SU-DHL-6 (cell line): ENCODE results near the gene GOLGA6L7.

Experiments
- H2AFZ ChIP-seq: fragments of 200-600 bp; sonication (generic); 2 replicates; pipeline ENCODE4 v1.6.1; 2014; ENCODE audit warnings: low read depth, mild to moderate bottlenecking, moderate library complexity, mixed read lengths, antibody characterized with exemption, low read length; ENCODE audit not compliant: severe bottlenecking
- H3F3A ChIP-seq: fragments of 200-600 bp; shearing (Covaris generic); 2 replicates; pipeline ENCODE4 v1.6.0; 2016; ENCODE audit warnings: antibody characterized with exemption, mild to moderate bottlenecking; ENCODE audit not compliant: insufficient read depth
- H3K27ac ChIP-seq: fragments of 200-600 bp; sonication (generic); 2 replicates; pipeline ENCODE4 v1.5.1; 2016; ENCODE audit warnings: low read depth, mild to moderate bottlenecking, low read length, moderate library complexity, mixed read lengths
- H3K27me3 ChIP-seq: fragments of 200-600 bp; sonication (generic), shearing (Covaris generic); 2 replicates; pipeline ENCODE4 v1.6.0; 2014; ENCODE audit warnings: mild to moderate bottlenecking, low read length
- H3K36me3 ChIP-seq: fragments of 200-600 bp; sonication (generic); 2 replicates; pipeline ENCODE4 v1.6.1; 2014; ENCODE audit warnings: mild to moderate bottlenecking, low read length, mixed read lengths
- H3K4me2 ChIP-seq: fragments of 300-600, 200-600 bp; shearing (Covaris generic), sonication (generic); 2 replicates; pipeline ENCODE4 v1.6.0; 2014; ENCODE audit warnings: low read length, low read depth, mild to moderate bottlenecking; ENCODE audit not compliant: poor library complexity, severe bottlenecking
- H3K4me3 ChIP-seq: fragments of 200-600 bp; sonication (generic); 2 replicates; pipeline ENCODE4 v1.5.1; 2014; ENCODE audit warnings: antibody characterized with exemption, low read length, mild to moderate bottlenecking, mixed read lengths; ENCODE audit not compliant: insufficient read depth, poor library complexity, severe bottlenecking
- H3K79me2 ChIP-seq: fragments of 200-600 bp; sonication (generic); 2 replicates; pipeline ENCODE4 v1.6.1; 2014; ENCODE audit warnings: mild to moderate bottlenecking, low read length, moderate library complexity; ENCODE audit not compliant: insufficient read depth
- H3K9ac ChIP-seq: fragments of 200-600 bp; sonication (generic); 2 replicates; pipeline ENCODE4 v1.7.0; 2014; ENCODE audit warnings: mild to moderate bottlenecking, low read length
- H3K9me2 ChIP-seq: fragments of 200-600 bp; sonication (generic); replicated peaks from 2 replicates; pipeline ENCODE4 v1.6.1; 2014; ENCODE audit warnings: low read length; ENCODE audit not compliant: insufficient read depth
- H3K9me3 ChIP-seq: fragments of 200-600 bp; sonication (generic); 2 replicates; pipeline ENCODE4 v1.6.1; 2014; ENCODE audit warnings: low read length, mixed read lengths; ENCODE audit not compliant: insufficient read depth
- H4K20me1 ChIP-seq: fragments of 200-600 bp; sonication (generic); 2 replicates; pipeline ENCODE4 v1.6.1; 2014; ENCODE audit warnings: low read depth, mild to moderate bottlenecking, antibody characterized with exemption, low read length, moderate library complexity, mixed read lengths
- EZH2phosphoT487 ChIP-seq: fragments of 200-600 bp; sonication (generic), shearing (Covaris generic); conservative IDR thresholded peaks from 2 replicates; pipeline ENCODE4 v1.6.1; 2018; ENCODE audit warnings: mild to moderate bottlenecking, antibody characterized with exemption, low read length, moderate library complexity, mixed read lengths
- TF ChIP-seq, protein P1 (sequence below): fragments of 200-600 bp; sonication (generic); IDR thresholded peaks from one replicate; pipeline ENCODE4 v1.5.1; 2017; ENCODE audit warnings: antibody characterized with exemption, mild to moderate bottlenecking, low read length, moderate library complexity; ENCODE audit not compliant: insufficient read depth, poor library complexity, severe bottlenecking

GOLGA6L7 gene

GRCh38 chr15:28889346-28889745, 40.9 kb upstream of the GOLGA6L7 start:
- Histone ChIP-seq H3K4me2 (no peak overlapping the region), H3F3A (no peaks in the 10 kb centered on the region), H3K27ac (no peak overlapping the region), H3K27me3 (no peaks in the 10 kb centered on the region), H3K79me2 (no peaks in the 10 kb centered on the region), H3K9me2 (no peaks in the 10 kb centered on the region), H2AFZ (no peak overlapping the region), H4K20me1 (no peaks in the 10 kb centered on the region), H3K9ac (no peak overlapping the region), H3K36me3 (no peaks in the 10 kb centered on the region), H3K9me3 (no peaks in the 10 kb centered on the region), H3K4me3 (no peak overlapping the region)
- TF ChIP-seq EZH2phosphoT487, result no peak
- TF ChIP-seq, protein P1, sequence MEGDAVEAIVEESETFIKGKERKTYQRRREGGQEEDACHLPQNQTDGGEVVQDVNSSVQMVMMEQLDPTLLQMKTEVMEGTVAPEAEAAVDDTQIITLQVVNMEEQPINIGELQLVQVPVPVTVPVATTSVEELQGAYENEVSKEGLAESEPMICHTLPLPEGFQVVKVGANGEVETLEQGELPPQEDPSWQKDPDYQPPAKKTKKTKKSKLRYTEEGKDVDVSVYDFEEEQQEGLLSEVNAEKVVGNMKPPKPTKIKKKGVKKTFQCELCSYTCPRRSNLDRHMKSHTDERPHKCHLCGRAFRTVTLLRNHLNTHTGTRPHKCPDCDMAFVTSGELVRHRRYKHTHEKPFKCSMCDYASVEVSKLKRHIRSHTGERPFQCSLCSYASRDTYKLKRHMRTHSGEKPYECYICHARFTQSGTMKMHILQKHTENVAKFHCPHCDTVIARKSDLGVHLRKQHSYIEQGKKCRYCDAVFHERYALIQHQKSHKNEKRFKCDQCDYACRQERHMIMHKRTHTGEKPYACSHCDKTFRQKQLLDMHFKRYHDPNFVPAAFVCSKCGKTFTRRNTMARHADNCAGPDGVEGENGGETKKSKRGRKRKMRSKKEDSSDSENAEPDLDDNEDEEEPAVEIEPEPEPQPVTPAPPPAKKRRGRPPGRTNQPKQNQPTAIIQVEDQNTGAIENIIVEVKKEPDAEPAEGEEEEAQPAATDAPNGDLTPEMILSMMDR, result no peak

DNA sequence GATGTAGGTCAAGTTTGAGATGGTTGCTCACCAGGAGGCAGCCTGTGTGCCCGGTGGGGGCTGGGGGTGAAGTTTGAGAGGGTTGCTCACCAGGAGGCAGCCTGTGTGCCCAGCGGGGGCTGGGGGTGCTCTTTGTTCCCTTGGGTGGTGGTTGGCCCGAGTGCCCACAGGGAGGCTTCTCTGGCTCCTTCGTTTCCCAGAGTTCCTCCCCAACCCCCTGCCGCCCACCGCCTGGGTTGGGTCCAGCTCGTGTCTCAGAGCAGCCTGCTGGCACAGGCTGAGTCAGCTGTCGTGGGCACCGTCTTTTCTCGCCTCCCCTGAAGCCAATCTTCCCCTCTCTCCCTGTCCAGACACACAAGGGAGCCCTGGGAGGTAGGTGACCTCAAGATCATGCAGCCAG, 40.5 kb upstream of the GOLGA6L7 start:
- no peak overlapping the region for H3K9ac ChIP-seq
- no peak overlapping the region for H3K27ac ChIP-seq
- H3F3A ChIP-seq, result no peaks in the 10 kb centered on the region
- no peaks in the 10 kb centered on the region for H3K9me3 ChIP-seq
- no peak overlapping the region for H2AFZ ChIP-seq
- no peaks in the 10 kb centered on the region for H4K20me1 ChIP-seq
- H3K4me2 ChIP-seq, result no peak overlapping the region
- H3K36me3 ChIP-seq, result no peaks in the 10 kb centered on the region
- H3K79me2 ChIP-seq, result no peaks in the 10 kb centered on the region
- H3K9me2 ChIP-seq, result no peaks in the 10 kb centered on the region
- H3K27me3 ChIP-seq, result no peaks in the 10 kb centered on the region
- no peak overlapping the region for H3K4me3 ChIP-seq
- no peak for TF ChIP-seq EZH2phosphoT487
- TF ChIP-seq, protein P1, result no peak

GRCh38 chr15:28888302-28888894, 40.0 kb upstream of the GOLGA6L7 start:
- Histone ChIP-seq H3K27me3 (no peaks in the 10 kb centered on the region), H3K9me3 (no peaks in the 10 kb centered on the region), H3K79me2 (no peaks in the 10 kb centered on the region), H3K4me3 (no peak overlapping the region), H2AFZ (no peak overlapping the region), H4K20me1 (no peaks in the 10 kb centered on the region), H3K27ac (no peak overlapping the region), H3K36me3 (no peaks in the 10 kb centered on the region), H3K4me2 (no peak overlapping the region), H3K9ac (no peak overlapping the region), H3K9me2 (no peaks in the 10 kb centered on the region), H3F3A (no peaks in the 10 kb centered on the region)
- TF ChIP-seq EZH2phosphoT487, result no peak
- TF ChIP-seq, protein P1, result no peak
